ENCODE measurements around the gene RAB43.

DNA sequence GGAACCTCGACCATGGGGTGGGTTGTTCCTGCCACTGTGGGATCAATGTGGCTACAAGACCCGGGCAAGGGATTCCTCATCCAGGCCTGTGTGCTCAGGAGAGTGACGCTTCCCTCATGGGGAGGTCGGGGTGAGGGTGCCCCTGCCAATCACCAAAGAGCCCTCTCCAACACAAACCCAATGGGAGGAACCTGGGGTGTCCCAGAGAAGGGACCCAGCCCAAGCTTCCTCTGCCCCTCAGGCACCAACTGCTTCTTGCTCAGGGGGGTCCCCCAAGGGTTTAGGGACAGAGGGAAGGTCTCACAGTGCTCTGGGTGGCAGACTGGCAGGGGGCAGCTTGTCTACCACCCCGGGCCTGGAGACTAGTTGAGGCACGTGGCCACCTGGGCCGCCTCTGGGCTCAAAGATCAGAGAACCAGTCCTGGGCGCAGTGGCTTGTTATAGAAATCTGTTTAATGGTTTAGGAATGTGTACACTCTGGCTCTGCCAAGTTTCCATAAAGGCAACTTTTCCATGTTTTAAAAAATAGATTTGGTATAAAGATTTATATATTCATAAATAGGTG is 34.4 kb downstream of the RAB43 start:
- TF ChIP-seq, protein P1, sequence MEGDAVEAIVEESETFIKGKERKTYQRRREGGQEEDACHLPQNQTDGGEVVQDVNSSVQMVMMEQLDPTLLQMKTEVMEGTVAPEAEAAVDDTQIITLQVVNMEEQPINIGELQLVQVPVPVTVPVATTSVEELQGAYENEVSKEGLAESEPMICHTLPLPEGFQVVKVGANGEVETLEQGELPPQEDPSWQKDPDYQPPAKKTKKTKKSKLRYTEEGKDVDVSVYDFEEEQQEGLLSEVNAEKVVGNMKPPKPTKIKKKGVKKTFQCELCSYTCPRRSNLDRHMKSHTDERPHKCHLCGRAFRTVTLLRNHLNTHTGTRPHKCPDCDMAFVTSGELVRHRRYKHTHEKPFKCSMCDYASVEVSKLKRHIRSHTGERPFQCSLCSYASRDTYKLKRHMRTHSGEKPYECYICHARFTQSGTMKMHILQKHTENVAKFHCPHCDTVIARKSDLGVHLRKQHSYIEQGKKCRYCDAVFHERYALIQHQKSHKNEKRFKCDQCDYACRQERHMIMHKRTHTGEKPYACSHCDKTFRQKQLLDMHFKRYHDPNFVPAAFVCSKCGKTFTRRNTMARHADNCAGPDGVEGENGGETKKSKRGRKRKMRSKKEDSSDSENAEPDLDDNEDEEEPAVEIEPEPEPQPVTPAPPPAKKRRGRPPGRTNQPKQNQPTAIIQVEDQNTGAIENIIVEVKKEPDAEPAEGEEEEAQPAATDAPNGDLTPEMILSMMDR (IDR thresholded peaks at IDR 0.05) = no peak
- TF ChIP-seq POLR2A (IDR thresholded peaks at IDR 0.05) = no peak
- no peak for TF ChIP-seq EP300 (IDR thresholded peaks at IDR 0.05)
